SK-N-SH (cell line): ENCODE results near the gene CNGA3. TPM values are rescaled to one million over a fixed set of nuclear protein-coding genes. Genes with fewer than 3 reads are reported as not detected.

Experiments used
- CTCF ChIA-PET: fragments of 300-600, 350-600 bp; formaldehyde crosslinking; extraction: SDS; loops from one replicate; lab custom pipeline; 2021; lab: Yijun Ruan, JAX
- POLR2A ChIA-PET: fragments of 350-600 bp; sonication (Branson Sonifier 250); formaldehyde crosslinking; extraction: SDS; loops from one replicate; lab custom pipeline; 2020; ENCODE audit warnings: antibody characterized with exemption, inconsistent platforms; lab: Yijun Ruan, JAX
- DNase-seq: peaks from one replicate; pipeline ENCODE4 v3.0.0; 2012
- H2AFZ ChIP-seq: fragments of 200-600 bp; sonication (generic); 2 replicates; pipeline ENCODE4 v1.8.1; 2016; ENCODE audit warnings: antibody characterized with exemption, mild to moderate bottlenecking, low read depth
- H3F3A ChIP-seq: fragments of 200-600 bp; sonication (generic); replicated peaks from 2 replicates; pipeline ENCODE3; 2016; ENCODE audit warnings: antibody characterized with exemption, mild to moderate bottlenecking; ENCODE audit not compliant: insufficient read depth
- H3K27ac ChIP-seq, 2 experiments: fragments of 200-500 bp in 1 of 2; fragments of 200-600 bp in 1 of 2; sonication (Bioruptor generic) in 1 of 2; sonication (generic), shearing (Covaris generic) in 1 of 2; 2 replicates each; pipeline versions ENCODE4 v1.5.1 to v1.6.1; 2014 to 2016; ENCODE audit warnings: low read depth in 2 of 2, inconsistent platforms in 1 of 2, low read length in 1 of 2, mild to moderate bottlenecking in 1 of 2, mixed read lengths in 1 of 2
- H3K27me3 ChIP-seq: fragments of 200-600 bp; sonication (generic), shearing (Covaris generic); 2 replicates; pipeline ENCODE4 v1.6.1; 2016; ENCODE audit warnings: mixed run types; ENCODE audit not compliant: insufficient read depth
- H3K36me3 ChIP-seq, 2 experiments: fragments of 200-500 bp in 1 of 2; fragments of 200-600 bp in 1 of 2; sonication (Bioruptor generic) in 1 of 2; sonication (generic) in 1 of 2; replicated peaks in 1 of 2; 2 replicates each; pipeline versions ENCODE3 to v1.5.1; 2014 to 2016; ENCODE audit warnings: low read length in 1 of 2, mild to moderate bottlenecking in 1 of 2; ENCODE audit not compliant: insufficient read depth in 2 of 2, control insufficient read depth in 1 of 2
- H3K4me1 ChIP-seq, 2 experiments: fragments of 200-500 bp in 1 of 2; fragments of 200-600 bp in 1 of 2; sonication (Bioruptor generic) in 1 of 2; sonication (generic), shearing (Covaris generic) in 1 of 2; 2 replicates each; pipeline versions ENCODE4 v1.5.1 to v1.6.1; 2014 to 2016; ENCODE audit warnings: low read depth in 1 of 2, low read length in 1 of 2, mixed run types in 1 of 2; ENCODE audit not compliant: insufficient read depth in 2 of 2, control insufficient read depth in 1 of 2
- H3K4me2 ChIP-seq: fragments of 200-600 bp; sonication (generic), shearing (Covaris generic); 2 replicates; pipeline ENCODE4 v1.6.1; 2017; ENCODE audit warnings: mixed run types
- H3K4me3 ChIP-seq, 2 experiments: fragments of 200-500 bp in 1 of 2; fragments of 200-600 bp in 1 of 2; sonication (Bioruptor generic) in 1 of 2; sonication (generic), shearing (Covaris generic) in 1 of 2; 2 replicates each; pipeline versions ENCODE4 v1.5.1 to v1.8.1; 2014 to 2016; ENCODE audit warnings: low read depth in 2 of 2, inconsistent platforms in 1 of 2, low read length in 1 of 2, mild to moderate bottlenecking in 1 of 2, mixed read lengths in 1 of 2, moderate library complexity in 1 of 2
- H3K79me2 ChIP-seq: fragments of 200-600 bp; sonication (generic); 2 replicates; pipeline ENCODE4 v1.8.1; 2017; ENCODE audit warnings: mild to moderate bottlenecking; ENCODE audit not compliant: insufficient read depth
- H3K9ac ChIP-seq: fragments of 200-600 bp; sonication (generic); 2 replicates; pipeline ENCODE4 v1.6.1; 2017; ENCODE audit warnings: mixed run types
- H3K9me2 ChIP-seq: fragments of 200-600 bp; sonication (generic); 2 replicates; pipeline ENCODE4 v1.6.1; 2017; ENCODE audit warnings: mixed run types
- H3K9me3 ChIP-seq: fragments of 200-600 bp; sonication (generic); 2 replicates; pipeline ENCODE4 v1.6.1; 2017; ENCODE audit warnings: mixed run types, mild to moderate bottlenecking, moderate library complexity
- H4K20me1 ChIP-seq: fragments of 200-600 bp; sonication (generic); 2 replicates; pipeline ENCODE4 v1.6.1; 2017; ENCODE audit warnings: mild to moderate bottlenecking, mixed run types; ENCODE audit not compliant: insufficient read depth
- CHD2 ChIP-seq: fragments of 150-350 bp; IDR thresholded peaks from 2 replicates; pipeline ENCODE4 v1.6.1; 2018; ENCODE audit warnings: low read length; ENCODE audit not compliant: partially characterized antibody
- ELF1 ChIP-seq: IDR thresholded peaks from 2 replicates; pipeline ENCODE4 v1.4.0; 2012
- EP300 ChIP-seq, 2 experiments: IDR thresholded peaks; 2 replicates each; pipeline versions ENCODE4 v1.4.0 to v1.6.1; 2012; ENCODE audit warnings: borderline replicate concordance in 1 of 2, low read depth in 1 of 2, low read length in 1 of 2
- EZH2phosphoT487 ChIP-seq: fragments of 200-600 bp; sonication (generic); IDR thresholded peaks from 2 replicates; pipeline ENCODE4 v1.6.1; 2017; ENCODE audit warnings: low read depth, mixed run types, mild to moderate bottlenecking, antibody characterized with exemption, moderate library complexity, borderline replicate concordance
- FOXJ3 ChIP-seq: sonication (generic); formaldehyde crosslinking; IDR thresholded peaks from 2 replicates; pipeline ENCODE4 v1.5.1; 2020; ENCODE audit warnings: mild to moderate bottlenecking, missing genetic modification reagents
- GABPA ChIP-seq: IDR thresholded peaks from 2 replicates; pipeline ENCODE4 v1.4.0; 2012; ENCODE audit warnings: low read depth, mild to moderate bottlenecking
- GATA2 ChIP-seq: sonication (generic); formaldehyde crosslinking; IDR thresholded peaks from 2 replicates; pipeline ENCODE4 v1.5.0; 2020; ENCODE audit warnings: mild to moderate bottlenecking, missing genetic modification reagents
- MEF2A ChIP-seq: IDR thresholded peaks from 2 replicates; pipeline ENCODE4 v1.4.0; 2012; ENCODE audit warnings: low read depth, borderline replicate concordance
- MXI1 ChIP-seq: IDR thresholded peaks from 2 replicates; pipeline ENCODE4 v1.6.1; 2012; ENCODE audit warnings: mild to moderate bottlenecking, low read depth, low read length, improper control_type of control experiment
- POLR2AphosphoS5 ChIP-seq: IDR thresholded peaks from 2 replicates; pipeline ENCODE4 v1.6.1; 2012; ENCODE audit warnings: low read depth, low read length
- RAD21 ChIP-seq: IDR thresholded peaks from 2 replicates; pipeline ENCODE4 v1.6.1; 2012; ENCODE audit warnings: mild to moderate bottlenecking, low read length
- RXRA ChIP-seq: IDR thresholded peaks from 2 replicates; pipeline ENCODE4 v1.4.0; 2012; ENCODE audit warnings: low read depth, mild to moderate bottlenecking, borderline replicate concordance
- SIN3A ChIP-seq: IDR thresholded peaks from 2 replicates; pipeline ENCODE4 v1.6.1; 2012; ENCODE audit warnings: low read depth, mild to moderate bottlenecking, low read length, moderate library complexity, borderline replicate concordance
- SMC3 ChIP-seq: IDR thresholded peaks from 2 replicates; pipeline ENCODE4 v1.6.1; 2012; ENCODE audit warnings: low read depth, low read length, improper control_type of control experiment
- TAF1 ChIP-seq: IDR thresholded peaks from 2 replicates; pipeline ENCODE4 v1.6.1; 2012; ENCODE audit warnings: low read depth, mild to moderate bottlenecking, low read length, moderate library complexity, borderline replicate concordance
- TCF12 ChIP-seq: IDR thresholded peaks from 2 replicates; pipeline ENCODE4 v1.4.0; 2012
- TEAD4 ChIP-seq: IDR thresholded peaks from 2 replicates; pipeline ENCODE4 v1.4.0; 2012; ENCODE audit warnings: mild to moderate bottlenecking, borderline replicate concordance; ENCODE audit not compliant: insufficient read depth
- WGBS: methylation state at CpG from one replicate; pipeline ENCODE4 v1.1.6; 2017; ENCODE audit warnings: low lambda C conversion rate; 5-methylcytosine and 5-hydroxymethylcytosine counted together
- polyA plus RNA-seq, 3 experiments: library from polyadenylated mRNA; depleted of rRNA; stranded (reverse); fragments of >200 nt; gene quantifications; 2 replicates each; pipeline ENCODE4 v1.2.3, GENCODE V29; 2012
- TF ChIP-seq, protein P1 (sequence below): IDR thresholded peaks from 2 replicates; pipeline ENCODE4 v1.4.0; 2012; ENCODE audit warnings: low read depth, borderline replicate concordance
- TF ChIP-seq, protein P2 (sequence below): fragments of 200-600 bp; sonication (generic); IDR thresholded peaks from 2 replicates; pipeline ENCODE4 v1.6.1; 2017; ENCODE audit warnings: antibody characterized with exemption, mild to moderate bottlenecking, moderate library complexity
- TF ChIP-seq, protein P3 (sequence below): IDR thresholded peaks from 2 replicates; pipeline ENCODE4 v1.6.1; 2012; ENCODE audit warnings: mild to moderate bottlenecking, low read depth, low read length, moderate library complexity
- TF ChIP-seq, protein P4 (sequence below): fragments of 150-350 bp; IDR thresholded peaks from 2 replicates; pipeline ENCODE4 v1.6.1; 2016; ENCODE audit warnings: mild to moderate bottlenecking, low read depth, low read length
- TF ChIP-seq, protein P5 (sequence below): fragments of 150-350 bp; IDR thresholded peaks from 2 replicates; pipeline ENCODE4 v1.6.1; 2017; ENCODE audit warnings: antibody characterized with exemption, low read length, low read depth, borderline replicate concordance
- TF ChIP-seq, protein P6 (sequence below): IDR thresholded peaks from 2 replicates; pipeline ENCODE4 v1.4.0; 2012; ENCODE audit warnings: low read depth

CNGA3 gene
- polyA plus RNA-seq, 1 of the 3 experiments (the other 2 are of a cell fraction): not detected

DNA sequence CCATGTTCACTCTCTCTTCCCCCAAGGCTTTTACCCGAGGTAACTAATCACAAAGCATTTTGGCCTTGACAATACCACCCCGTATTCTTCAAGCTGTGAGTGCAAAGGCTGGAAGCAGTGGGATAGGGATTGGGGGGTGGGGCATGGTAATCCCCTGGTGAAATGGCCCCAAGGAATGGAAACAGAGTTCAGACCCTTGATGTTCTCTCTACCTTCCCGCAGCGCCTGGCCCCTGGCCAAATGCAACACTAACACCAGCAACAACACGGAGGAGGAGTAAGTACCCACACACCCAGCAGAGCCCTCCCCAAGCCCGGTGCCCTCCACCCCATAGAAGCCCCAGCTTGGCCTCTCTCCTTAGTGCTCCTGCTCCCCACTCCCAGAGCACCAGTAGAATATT lies 36.9 kb downstream of the CNGA3 start (continued):
- TF ChIP-seq, protein P1, sequence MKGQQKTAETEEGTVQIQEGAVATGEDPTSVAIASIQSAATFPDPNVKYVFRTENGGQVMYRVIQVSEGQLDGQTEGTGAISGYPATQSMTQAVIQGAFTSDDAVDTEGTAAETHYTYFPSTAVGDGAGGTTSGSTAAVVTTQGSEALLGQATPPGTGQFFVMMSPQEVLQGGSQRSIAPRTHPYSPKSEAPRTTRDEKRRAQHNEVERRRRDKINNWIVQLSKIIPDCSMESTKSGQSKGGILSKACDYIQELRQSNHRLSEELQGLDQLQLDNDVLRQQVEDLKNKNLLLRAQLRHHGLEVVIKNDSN: no peak
- TF ChIP-seq SMC3: no peak

DNA sequence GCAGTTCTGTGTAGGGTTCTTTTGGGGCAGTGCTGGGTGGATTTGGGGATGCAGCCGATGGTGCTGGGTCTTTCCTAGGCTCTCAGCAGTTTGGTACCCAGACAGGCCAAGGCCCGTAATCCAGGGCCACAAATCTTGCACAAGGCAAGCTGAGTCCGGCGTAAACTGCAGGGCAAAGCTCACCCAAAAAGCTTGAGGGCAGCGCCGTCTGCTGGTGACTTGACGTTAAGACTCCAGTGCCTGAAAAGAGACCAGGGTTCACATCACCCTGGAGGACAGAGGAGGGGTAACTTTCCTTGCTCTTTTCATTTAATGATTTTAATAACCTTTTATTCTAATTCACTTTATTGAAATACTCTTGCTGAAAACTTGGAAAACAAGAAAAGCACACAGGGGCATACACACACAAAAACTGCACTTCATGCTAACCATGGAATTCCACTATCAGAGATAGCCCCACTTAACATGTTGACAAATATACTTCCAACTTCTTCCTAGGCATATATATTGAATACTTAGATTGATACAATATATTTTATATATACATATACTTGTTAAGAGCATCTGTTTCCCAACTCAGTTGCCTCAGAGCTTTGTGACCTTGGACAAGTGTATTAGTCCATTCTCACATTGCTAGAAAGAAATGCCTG lies 38.9 kb downstream of the CNGA3 start:
- H3K36me3 ChIP-seq: no peaks in the 10 kb centered on the region
- no peaks in the 10 kb centered on the region for H3F3A ChIP-seq
- H4K20me1 ChIP-seq: no peaks in the 10 kb centered on the region
- no peaks in the 10 kb centered on the region for H3K9me3 ChIP-seq
- H3K27me3 ChIP-seq: peaks cover 4% of the 10 kb centered on the region; the same call in 1 of the 2 replicates
- ChIA-PET CTCF (interaction anchor here (0.6 to 4.9 kb wide), 56 partner anchors 8 to 686 kb away, joined by 3 to 59 read pairs (median 4); partner anchors contain the start of gene CNGA3), POLR2A (no interaction called here)
- no peak overlapping the region; a peak in 1 of 4 replicates for H3K4me3 ChIP-seq
- H3K79me2 ChIP-seq: no peaks in the 10 kb centered on the region
- H3K27ac ChIP-seq: no peak overlapping the region
- no peak overlapping the region for H3K9ac ChIP-seq
- H2AFZ ChIP-seq: no peak overlapping the region
- peaks cover 0 to 2% of the 10 kb centered on the region in 2 experiments; a peak in 1 of 4 replicates for H3K4me1 ChIP-seq
- H3K9me2 ChIP-seq: no peaks in the 10 kb centered on the region
- DNase-seq: peak; percentile 85
- 2% methylated on average over 7 of the region's 7 CpGs for WGBS
- no peak overlapping the region for H3K4me2 ChIP-seq
- TF ChIP-seq CHD2: peak; percentile 38
- TF ChIP-seq MEF2A: no peak
- TF ChIP-seq EZH2phosphoT487: no peak
- no peak for TF ChIP-seq TCF12
- TF ChIP-seq, protein P2, sequence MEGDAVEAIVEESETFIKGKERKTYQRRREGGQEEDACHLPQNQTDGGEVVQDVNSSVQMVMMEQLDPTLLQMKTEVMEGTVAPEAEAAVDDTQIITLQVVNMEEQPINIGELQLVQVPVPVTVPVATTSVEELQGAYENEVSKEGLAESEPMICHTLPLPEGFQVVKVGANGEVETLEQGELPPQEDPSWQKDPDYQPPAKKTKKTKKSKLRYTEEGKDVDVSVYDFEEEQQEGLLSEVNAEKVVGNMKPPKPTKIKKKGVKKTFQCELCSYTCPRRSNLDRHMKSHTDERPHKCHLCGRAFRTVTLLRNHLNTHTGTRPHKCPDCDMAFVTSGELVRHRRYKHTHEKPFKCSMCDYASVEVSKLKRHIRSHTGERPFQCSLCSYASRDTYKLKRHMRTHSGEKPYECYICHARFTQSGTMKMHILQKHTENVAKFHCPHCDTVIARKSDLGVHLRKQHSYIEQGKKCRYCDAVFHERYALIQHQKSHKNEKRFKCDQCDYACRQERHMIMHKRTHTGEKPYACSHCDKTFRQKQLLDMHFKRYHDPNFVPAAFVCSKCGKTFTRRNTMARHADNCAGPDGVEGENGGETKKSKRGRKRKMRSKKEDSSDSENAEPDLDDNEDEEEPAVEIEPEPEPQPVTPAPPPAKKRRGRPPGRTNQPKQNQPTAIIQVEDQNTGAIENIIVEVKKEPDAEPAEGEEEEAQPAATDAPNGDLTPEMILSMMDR: peak; percentile 95
- TF ChIP-seq GABPA: no peak
- TF ChIP-seq EP300 (IDR thresholded peaks at IDR 0.05; ENCODE audit: borderline replicate concordance in 1 of 2, low read depth in 1 of 2, low read length in 1 of 2): no peak
- TF ChIP-seq RXRA: no peak
- TF ChIP-seq MXI1: no peak
- no peak for TF ChIP-seq GATA2
- TF ChIP-seq SIN3A: no peak
- TF ChIP-seq, protein P3, sequence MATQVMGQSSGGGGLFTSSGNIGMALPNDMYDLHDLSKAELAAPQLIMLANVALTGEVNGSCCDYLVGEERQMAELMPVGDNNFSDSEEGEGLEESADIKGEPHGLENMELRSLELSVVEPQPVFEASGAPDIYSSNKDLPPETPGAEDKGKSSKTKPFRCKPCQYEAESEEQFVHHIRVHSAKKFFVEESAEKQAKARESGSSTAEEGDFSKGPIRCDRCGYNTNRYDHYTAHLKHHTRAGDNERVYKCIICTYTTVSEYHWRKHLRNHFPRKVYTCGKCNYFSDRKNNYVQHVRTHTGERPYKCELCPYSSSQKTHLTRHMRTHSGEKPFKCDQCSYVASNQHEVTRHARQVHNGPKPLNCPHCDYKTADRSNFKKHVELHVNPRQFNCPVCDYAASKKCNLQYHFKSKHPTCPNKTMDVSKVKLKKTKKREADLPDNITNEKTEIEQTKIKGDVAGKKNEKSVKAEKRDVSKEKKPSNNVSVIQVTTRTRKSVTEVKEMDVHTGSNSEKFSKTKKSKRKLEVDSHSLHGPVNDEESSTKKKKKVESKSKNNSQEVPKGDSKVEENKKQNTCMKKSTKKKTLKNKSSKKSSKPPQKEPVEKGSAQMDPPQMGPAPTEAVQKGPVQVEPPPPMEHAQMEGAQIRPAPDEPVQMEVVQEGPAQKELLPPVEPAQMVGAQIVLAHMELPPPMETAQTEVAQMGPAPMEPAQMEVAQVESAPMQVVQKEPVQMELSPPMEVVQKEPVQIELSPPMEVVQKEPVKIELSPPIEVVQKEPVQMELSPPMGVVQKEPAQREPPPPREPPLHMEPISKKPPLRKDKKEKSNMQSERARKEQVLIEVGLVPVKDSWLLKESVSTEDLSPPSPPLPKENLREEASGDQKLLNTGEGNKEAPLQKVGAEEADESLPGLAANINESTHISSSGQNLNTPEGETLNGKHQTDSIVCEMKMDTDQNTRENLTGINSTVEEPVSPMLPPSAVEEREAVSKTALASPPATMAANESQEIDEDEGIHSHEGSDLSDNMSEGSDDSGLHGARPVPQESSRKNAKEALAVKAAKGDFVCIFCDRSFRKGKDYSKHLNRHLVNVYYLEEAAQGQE: no peak
- peak; percentile 95 for TF ChIP-seq SMC3
- TF ChIP-seq POLR2AphosphoS5: no peak
- TF ChIP-seq, protein P4, sequence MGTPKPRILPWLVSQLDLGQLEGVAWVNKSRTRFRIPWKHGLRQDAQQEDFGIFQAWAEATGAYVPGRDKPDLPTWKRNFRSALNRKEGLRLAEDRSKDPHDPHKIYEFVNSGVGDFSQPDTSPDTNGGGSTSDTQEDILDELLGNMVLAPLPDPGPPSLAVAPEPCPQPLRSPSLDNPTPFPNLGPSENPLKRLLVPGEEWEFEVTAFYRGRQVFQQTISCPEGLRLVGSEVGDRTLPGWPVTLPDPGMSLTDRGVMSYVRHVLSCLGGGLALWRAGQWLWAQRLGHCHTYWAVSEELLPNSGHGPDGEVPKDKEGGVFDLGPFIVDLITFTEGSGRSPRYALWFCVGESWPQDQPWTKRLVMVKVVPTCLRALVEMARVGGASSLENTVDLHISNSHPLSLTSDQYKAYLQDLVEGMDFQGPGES: no peak
- TF ChIP-seq, protein P5, sequence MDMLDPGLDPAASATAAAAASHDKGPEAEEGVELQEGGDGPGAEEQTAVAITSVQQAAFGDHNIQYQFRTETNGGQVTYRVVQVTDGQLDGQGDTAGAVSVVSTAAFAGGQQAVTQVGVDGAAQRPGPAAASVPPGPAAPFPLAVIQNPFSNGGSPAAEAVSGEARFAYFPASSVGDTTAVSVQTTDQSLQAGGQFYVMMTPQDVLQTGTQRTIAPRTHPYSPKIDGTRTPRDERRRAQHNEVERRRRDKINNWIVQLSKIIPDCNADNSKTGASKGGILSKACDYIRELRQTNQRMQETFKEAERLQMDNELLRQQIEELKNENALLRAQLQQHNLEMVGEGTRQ: no peak
- TF ChIP-seq, protein P6, sequence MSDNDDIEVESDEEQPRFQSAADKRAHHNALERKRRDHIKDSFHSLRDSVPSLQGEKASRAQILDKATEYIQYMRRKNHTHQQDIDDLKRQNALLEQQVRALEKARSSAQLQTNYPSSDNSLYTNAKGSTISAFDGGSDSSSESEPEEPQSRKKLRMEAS: no peak
- no peak for TF ChIP-seq FOXJ3 (CRISPR knock-in tag)
- TF ChIP-seq TAF1: no peak
- peak; percentile 99 for TF ChIP-seq RAD21
- TF ChIP-seq ELF1: no peak
- TF ChIP-seq TEAD4: no peak
